Anterior cingulate cortex (tissue), 58 donors: ENCODE measurements around the gene XG.
A peak's percentile ranks its signal among the peaks of the same experiment; 100 is the strongest.

ENCODE experiments used
- DNase-seq, 58 donors: peaks; one replicate each; lab custom pipeline; 2025; lab: John Stamatoyannopoulos, UW

Gene XG

DNA sequence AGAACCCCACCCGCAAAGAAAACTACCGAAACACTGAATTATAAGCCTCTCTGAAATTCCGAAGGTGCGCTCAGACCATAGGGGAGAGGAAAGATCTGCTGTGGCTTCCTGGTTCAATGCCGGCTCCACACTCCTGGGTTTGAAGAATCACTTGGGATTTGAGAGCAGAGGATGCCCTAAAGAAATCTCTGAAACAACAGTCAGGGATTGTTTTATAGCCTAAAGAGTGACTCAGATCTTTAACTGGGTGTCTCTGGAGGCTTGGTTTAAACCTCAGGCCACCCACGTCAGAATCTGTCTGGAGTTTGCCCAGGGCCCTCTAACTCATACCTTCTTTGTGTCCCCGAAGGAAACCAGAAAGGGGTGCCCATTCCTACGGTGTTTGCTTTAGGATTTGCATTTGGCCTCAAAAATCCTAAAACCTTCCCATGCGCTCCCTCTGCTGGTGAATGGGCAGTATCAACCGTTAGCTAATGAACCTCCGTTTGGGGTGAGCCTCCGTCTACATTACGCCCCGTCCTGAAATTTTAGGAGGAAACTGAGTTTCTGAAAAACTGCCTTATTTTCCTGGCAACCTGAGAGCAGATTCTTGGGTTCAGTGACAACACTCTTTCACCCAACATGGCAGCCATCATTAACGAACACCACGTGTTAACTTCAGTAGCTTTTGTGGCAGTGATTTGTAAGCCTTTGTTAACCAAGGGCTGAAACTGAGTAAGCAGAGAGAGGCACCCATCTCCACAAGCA, 60.5 kb downstream of the XG start:
- DNase-seq = peak in 21 of 58 donors; percentile 0 to 35 (median 5)

DNA sequence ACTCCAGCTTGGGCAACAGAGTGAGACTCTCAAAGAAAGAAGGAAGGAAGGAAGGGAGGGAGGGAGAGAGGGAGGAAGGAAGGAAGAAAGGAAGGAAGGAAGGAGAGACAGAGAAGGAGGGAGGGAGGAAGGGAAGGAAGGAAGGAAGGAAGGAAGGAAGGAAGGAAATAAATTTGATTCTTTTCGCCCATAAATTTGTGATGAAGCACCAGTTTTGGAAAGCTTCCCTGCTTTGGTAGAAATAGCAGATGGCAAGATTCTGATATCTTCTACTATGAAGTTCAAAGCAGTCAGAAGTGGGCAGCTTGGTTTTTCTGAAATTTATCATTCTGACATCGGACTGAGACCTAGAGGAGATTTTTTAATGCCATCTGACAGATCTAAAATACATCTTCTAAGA, 65.2 kb downstream of the XG start:
- DNase-seq = no peak

DNA sequence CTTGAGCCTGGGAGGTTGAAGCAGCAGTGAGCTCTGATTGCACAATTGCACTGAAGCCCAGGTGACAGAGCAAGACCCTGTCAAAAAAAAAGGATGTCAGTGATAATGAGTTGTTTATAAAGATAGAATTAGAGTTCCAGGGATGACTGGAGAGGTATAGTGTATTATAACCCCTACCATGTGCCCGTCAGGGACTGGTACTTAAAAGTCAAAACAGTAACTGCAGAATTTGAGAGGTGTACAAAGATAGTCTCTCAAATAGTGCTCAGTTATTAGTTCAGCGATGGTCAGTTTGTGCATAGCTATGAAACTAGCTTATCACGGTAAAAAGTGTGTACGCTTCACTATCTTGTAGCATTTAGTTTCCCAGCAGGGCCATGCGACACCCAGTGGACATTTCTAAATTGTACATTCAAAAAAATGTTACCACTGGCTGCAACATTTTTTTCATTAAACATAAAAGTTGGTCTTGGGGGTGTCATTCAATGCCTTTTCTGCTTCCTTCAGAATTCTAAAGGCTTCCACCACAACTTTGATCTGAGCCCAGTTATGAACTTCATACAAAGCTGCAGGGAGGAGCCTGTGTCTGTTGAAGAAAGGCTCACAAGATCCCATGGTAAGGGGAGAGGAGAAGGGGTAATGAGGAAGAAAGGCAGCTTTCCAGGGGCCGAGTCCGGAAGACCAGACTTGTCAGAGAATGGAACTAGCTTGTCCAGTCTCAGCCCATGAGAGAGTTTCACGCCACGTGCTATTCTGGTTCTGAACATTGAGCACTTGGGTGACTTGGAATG, 67.7 kb downstream of the XG start:
- peak in 1 of 58 donors; percentile 15 for DNase-seq

DNA sequence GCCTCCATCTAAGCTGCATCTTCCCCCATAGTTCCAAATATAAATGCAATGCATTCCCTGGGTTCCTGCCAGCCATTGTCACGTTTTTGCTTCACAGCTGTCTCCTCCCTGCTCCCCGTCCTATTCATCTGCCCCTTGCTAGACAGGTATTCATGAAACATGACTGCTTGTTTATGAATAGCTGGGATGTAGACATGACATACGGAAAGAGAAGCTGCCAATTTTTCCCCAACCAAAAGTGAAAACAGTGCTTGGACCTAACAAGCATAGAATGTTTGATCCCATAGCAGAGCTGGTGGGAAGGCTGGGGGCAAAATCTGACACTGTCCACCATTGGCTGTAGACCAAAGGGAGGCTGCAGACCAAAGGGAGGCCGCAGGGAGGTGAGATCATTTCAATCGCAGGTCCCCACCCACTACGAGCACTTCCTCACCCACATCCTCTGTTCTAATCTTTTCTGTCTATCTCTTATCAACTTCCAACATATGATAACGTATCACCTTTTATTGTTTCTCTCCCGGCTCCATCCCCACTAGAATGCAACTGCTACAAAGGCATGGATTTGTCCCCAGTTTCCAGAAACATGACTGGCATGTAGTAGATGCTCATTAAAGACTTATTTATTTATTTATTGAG, 68.4 kb downstream of the XG start:
- no peak for DNase-seq

DNA sequence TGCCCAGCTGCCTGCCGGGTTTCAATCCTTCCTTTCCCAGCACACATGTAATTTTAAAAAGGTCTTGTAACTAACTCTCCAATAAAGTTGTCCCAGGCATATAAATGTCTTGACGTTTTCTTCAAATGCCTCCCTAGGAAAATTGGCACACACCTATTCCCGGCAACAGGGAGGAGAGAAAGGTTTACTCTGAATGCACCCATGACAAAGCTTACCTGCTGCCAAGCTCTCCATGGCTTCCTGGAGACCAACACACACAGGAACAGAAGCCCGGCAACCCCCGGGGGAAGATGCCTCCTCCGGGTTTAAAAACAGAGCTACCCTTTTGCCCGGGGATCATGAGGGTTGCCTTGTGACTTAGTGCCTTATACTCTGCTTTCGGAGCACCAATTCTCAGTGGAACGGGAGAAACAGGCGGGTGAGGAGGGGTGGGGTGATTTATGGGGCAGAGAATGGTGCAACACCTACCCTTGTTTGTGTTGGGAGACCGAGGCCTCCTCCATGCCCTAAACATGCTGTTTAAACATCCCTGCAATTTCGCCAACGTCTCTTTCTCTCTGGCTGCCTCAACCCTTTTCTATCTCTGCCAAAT, 72.1 kb downstream of the XG start:
- DNase-seq = peak in 2 of 58 donors; percentile 13 to 40

DNA sequence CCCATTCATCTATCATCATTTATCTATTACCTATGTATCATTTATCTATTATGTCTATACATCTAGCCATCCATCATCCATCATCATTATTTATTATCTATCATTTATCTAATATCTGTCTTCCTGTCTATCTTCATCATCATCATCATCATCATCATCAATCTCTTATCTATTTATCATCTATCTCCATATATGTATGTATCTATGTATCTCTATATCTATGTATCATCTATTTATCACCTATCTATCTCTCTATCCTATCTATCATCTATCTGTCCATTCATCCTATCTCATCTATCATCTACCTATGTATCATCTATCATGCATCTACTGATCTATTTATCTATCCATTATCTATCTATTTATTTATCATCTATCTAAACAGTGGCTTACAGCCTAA, 73.0 kb downstream of the XG start:
- no peak for DNase-seq

DNA sequence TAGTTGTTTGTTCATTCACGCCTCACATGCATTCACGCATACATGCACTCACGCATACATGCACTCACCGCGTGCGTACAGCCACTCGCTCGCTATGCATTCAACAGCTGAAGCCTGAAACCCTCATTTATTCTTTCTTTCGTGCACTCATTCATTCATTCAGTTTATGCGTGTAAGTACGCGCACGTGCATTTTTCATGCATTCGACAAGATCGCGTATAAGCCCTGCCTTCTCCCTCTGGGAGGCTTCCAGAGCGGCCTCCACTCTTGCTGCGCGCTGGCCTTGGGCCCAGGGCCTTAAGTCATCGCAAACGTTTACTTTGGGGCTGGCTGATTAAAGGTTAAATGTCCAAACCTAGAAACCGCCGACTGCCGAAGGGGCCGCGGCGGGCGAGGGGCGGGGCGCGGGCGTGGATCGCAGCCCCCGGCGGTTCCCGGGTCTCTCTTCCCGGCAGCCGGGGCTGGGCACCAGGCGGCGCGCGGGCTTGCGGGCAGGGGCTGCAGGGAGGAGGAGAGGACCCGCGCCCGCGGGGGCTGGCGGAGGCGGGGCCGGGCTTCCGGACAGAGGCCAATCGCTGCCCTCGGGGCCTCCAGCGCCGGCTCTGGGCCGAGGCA, 76.6 kb downstream of the XG start, which contains the start of gene GYG2:
Gene GYG2 (plus strand): TSS at position 587 of the 615 bp plus-strand sequence. CDS start 1,259 bp downstream, outside the sequence.
- DNase-seq = peak in 1 of 58 donors; percentile 3

DNA sequence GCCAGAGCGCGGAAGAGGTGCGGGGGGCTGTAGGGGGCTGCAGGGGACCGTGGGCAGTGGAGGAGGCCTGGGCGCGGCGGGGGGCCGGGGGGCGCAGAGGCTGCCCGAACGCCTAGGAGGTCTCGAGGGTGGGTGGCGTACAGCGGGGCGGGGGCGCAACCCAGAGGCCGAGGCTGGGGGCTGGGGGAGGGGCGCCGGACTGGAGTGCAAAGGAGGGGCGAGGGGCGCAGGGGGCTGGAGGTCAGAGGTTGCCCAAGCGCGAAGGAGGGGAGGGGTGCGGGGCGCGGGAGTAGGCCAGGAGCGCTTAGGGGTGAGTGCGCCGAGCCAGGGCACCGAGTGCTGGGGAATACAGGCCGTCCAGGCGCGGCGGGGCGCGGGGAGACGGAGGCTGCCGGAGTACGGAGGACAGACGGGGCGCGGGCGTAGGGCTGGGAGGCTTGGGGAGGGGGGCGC, 77.1 kb downstream of the XG start:
- DNase-seq = no peak

DNA sequence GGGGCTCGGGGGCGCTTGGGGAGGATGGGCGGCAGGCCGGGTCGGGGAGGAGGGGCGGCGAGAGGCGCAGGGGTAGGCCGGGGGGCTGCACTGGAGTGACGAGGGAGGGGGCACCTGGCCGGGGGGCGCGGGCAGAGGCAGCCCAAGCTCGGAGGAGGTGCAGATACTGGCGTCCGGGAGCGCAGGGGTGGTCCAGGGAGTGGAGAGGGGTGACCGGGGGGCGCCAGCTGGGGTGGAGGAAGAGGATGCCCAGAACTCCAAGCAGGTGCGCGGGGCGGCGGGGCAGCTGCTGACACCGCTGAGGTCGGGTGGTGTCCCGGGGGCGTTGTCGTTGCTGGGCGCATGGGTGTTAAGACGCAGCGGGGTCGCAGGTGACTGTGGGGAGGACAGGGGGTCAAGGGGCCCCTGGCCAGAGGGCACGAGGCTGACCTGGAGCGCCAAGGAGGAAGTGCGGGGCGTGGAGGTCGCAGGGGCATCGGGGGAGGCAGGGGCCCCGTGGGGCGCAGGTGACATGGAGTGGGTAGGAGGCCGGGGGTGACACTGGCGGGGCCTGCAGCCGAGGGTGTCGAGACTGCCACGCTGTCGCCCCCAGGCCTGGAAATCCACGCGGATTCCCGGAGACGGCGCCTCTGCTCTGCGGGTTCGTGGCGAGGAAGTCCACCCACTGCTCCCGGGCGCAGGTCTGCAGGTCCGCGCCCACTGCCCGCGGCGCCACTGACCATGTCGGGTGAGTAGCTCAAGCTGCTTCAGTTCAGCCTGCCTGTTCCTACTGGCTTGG, 77.8 kb downstream of the XG start:
- no peak for DNase-seq

DNA sequence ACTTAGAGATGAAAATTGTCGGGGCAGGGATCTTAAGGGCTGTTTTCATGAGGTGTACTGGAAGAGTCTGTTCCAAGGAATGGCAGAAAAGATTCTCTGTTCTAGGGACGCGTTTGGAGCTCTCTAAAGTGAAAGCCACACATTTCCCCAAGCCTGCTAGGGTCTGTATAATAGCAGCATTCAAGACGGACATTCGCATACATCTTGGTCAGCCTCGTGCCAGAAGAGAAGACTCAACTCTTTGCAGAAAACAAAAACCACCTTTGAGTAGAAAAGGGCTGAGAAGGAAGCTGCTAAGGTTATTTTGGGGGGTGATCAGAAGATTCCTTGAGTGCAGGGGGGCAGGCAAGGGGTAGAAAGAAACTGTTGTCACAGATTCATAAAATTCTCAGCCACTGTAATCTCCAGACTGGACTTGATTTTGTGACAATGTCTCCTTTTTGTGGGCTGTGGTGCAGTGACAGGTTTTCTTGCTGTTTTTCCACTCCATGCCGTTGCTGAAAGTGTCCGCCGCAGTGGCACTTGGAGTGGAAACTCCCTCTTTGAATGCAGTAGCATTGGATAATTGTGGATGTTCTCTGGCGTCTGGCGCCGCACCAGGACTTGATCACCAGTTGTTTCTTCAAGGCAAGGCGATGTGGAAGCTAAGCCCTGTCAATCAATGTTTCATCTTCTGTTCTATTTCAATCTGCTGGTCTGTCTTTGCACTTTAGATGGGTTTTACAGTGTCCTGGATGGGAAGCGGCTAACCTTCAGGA, 79.8 kb downstream of the XG start:
- no peak for DNase-seq

DNA sequence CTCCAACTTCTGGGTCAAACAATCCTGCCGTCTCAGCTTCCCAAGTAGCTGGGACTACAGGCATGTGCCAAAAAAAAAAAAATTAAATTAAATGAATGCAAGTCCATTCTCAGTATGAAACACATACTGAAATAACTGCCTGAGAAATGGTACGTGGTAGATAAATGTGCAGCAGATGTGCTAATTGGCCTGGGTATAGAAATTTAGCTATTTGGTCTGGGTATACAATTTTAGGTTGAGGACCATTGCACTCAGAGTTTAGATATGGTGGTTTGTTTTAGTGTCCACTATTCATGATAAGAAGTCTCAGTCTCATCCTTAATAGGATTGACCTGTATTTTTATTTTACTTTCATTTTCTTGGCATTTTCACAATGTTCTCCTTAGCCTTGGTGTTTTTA, 86.1 kb downstream of the XG start:
- no peak for DNase-seq

DNA sequence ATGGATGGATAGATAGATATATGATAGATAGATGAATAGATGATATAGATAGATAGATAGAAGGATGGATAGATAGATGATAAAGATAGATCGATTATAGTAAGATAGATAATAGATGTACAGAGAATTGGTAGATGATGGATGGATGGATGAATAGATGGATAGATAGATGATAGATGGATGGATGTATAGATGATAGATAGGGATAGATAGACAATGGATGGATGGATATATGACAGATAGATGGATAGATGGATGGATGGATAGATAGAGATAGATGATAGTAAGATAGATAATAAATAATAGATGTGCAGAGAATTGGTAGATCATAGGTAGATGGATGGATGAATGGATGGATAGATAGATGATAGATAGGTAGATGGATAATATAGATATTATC, 89.1 kb downstream of the XG start:
- no peak for DNase-seq

DNA sequence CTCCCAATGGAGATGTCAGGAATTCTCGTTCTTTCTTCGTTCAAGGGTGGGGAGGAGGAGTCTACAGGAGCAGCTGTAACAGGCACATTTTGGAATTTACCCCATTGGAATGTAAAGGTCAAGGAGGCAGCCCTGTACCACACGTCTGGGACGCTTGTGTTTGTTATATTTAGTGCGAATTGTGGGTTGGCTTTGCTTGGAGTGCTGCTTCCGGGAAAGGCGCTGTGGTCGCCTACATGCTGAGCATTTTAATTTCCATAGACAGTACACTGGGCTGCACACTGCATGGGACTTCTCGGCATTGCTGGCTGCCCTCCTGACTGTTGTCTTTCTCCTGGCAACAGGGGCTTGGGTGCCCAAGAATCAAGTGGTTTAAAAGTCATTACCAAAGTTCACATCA, 89.7 kb downstream of the XG start:
- DNase-seq = peak in 4 of 58 donors; percentile 2 to 29 (median 25)

DNA sequence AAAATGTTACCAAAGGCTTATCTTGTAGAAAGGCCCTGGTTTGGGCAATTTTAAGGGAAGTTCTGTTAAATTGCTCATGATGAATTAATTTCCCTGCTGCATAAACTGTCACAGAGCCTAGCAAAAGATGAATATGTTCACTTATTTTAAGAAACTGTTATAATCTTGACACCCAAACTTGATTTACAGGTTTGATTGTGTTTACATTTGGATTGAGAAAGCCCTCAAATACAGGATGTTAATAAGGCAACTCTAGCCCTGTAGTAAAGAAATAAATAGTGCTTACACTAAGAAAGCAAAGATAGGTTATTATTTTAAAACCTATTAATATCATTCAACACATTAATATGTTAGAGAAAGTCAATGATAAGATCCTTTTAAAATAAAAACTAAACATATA, 95.2 kb downstream of the XG start:
- DNase-seq = no peak

DNA sequence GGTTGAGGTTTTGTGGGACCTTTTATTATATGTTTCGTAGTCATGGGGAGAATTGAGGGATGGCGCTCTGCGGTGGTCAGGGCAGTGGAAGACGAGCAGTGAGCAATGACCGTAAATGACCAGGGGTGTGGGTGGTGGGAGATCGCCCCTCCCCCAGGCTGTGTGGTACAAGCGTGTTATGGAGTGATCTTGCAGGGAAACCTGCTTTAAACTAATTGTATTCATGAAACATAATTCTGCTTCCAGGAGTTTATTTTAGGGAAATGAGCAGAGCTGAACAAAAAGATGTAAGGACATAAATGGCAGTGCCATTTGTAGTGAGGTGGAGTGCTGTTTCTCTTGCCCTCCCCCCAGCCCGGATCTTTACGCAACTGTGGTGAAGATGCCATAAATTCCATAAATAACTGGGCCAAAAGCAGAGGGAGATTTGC, 97.0 kb downstream of the XG start:
- DNase-seq = no peak

DNA sequence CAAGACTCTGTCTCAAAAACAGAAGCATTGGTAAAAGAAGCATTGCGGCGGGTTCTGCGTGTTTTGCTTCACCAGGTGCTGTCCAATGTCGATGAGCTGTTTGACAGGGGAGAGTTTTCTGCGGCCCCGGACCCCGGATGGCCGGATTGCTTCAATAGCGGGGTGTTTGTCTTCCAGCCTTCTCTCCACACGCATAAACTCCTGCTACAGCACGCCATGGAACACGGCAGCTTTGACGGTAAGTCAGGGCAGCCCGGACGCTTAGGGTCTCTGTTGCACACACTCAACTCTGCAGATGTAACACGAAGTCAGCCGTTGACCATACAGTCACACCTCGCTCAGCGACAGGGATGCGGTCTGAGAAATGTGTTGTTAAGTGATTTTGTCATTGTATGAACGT, 103.1 kb downstream of the XG start:
- DNase-seq = no peak

DNA sequence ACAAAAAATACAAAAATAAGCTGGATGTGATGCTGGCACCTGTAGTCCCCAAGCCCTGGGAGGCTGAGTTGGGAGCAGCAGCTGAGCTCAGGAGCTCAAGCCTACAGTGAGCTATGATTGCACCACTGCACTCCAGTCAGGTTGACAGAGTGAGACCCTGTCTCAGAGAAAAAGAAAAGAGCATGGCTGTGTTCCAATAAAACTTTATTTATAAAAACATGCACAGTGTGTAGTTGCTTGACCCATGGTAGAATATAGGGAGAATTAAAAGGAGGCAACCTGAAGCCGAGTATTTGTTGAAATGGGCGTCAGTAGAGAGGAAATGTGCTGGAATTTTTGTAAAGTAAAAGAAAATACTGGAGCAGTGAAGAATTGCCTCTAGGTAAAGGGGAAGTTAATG, 103.9 kb downstream of the XG start:
- no peak for DNase-seq

DNA sequence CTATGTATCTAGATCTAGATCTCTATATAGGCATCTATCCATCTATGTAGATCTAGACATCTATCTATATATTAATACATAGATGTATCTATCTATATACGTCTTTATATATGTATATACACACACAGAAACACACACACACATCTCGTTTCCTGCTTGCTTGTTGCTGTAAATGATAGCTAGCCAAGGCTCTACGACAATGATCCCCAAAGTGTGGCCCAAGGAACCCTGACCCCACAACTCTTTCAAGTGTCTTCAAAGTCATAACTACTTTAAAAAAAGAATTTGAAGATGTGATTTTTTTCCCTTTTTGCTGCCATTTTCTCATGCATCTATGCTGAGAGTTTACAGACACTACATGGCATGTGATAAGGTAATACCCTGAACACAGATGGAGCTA, 105.7 kb downstream of the XG start:
- no peak for DNase-seq
